Smooth muscle cell (in vitro differentiated cells): Measurements from ENCODE around the gene MFAP1. TPM values are rescaled to one million over a fixed set of nuclear protein-coding genes. Genes with fewer than 3 reads are reported as not detected.
"Not testable (repeated sequence)": the region's sequence is repeated elsewhere in the genome, so short reads cannot be mapped to it uniquely, and the experiment has no call there.

Experiments used
- DNase-seq: peaks from one replicate; lab custom pipeline; 2025; ENCODE audit not compliant: unreplicated experiment; lab: John Stamatoyannopoulos, UW
- H2AFZ ChIP-seq: fragments of 200-600 bp; sonication (generic); 2 replicates; pipeline ENCODE4 v1.6.0; 2016; ENCODE audit warnings: antibody characterized with exemption, low read depth, mild to moderate bottlenecking
- H3F3A ChIP-seq: fragments of 200-600 bp; sonication (generic); 2 replicates; pipeline ENCODE4 v1.6.0; 2017; ENCODE audit warnings: antibody characterized with exemption, low read depth
- H3K27ac ChIP-seq: fragments of 200-600 bp; sonication (generic); 2 replicates; pipeline ENCODE4 v1.5.1; 2016; ENCODE audit warnings: low read depth, mild to moderate bottlenecking
- H3K27me3 ChIP-seq: fragments of 200-600 bp; sonication (generic); 2 replicates; pipeline ENCODE4 v1.6.1; 2016; ENCODE audit warnings: low read depth, mild to moderate bottlenecking
- H3K36me3 ChIP-seq: fragments of 200-600 bp; sonication (generic); 2 replicates; pipeline ENCODE4 v1.5.1; 2016; ENCODE audit warnings: low read depth
- H3K4me1 ChIP-seq: fragments of 200-600 bp; sonication (generic); 2 replicates; pipeline ENCODE4 v1.5.1; 2016; ENCODE audit warnings: low read depth
- H3K4me2 ChIP-seq: fragments of 200-600 bp; sonication (generic); 2 replicates; pipeline ENCODE4 v1.6.0; 2016; ENCODE audit warnings: mild to moderate bottlenecking
- H3K4me3 ChIP-seq: fragments of 200-600 bp; sonication (generic); 2 replicates; pipeline ENCODE4 v1.5.1; 2016; ENCODE audit warnings: mild to moderate bottlenecking
- H3K79me2 ChIP-seq: fragments of 200-600 bp; sonication (generic); 2 replicates; pipeline ENCODE4 v1.6.0; 2016; ENCODE audit warnings: low read depth, mild to moderate bottlenecking
- H3K9ac ChIP-seq: fragments of 200-600 bp; sonication (generic); 2 replicates; pipeline ENCODE4 v1.6.0; 2016; ENCODE audit warnings: low read depth
- H3K9me3 ChIP-seq: fragments of 200-600 bp; sonication (generic); replicated peaks from 2 replicates; pipeline ENCODE4 v1.5.1; 2016; ENCODE audit warnings: low read depth
- H4K20me1 ChIP-seq: fragments of 200-600 bp; sonication (generic); 2 replicates; pipeline ENCODE4 v1.6.0; 2016; ENCODE audit warnings: low read depth
- CTCF ChIP-seq: fragments of 200-600 bp; sonication (generic); IDR thresholded peaks from 2 replicates; pipeline ENCODE4 v1.5.1; 2017; ENCODE audit warnings: borderline replicate concordance, mild to moderate bottlenecking, antibody characterized with exemption; ENCODE audit not compliant: insufficient read depth, poor library complexity, severe bottlenecking
- WGBS: methylation state at CpG from one replicate; pipeline ENCODE4 v1.1.7; 2016; ENCODE audit warnings: low lambda C conversion rate; 5-methylcytosine and 5-hydroxymethylcytosine counted together
- polyA plus RNA-seq: library from polyadenylated mRNA; unstranded; fragments of >200 nt; fragmentation: Nextera tagmentation; extraction: Ambion mirVana; gene quantifications from 2 replicates; pipeline ENCODE4 v1.2.1, GENCODE V29; 2016
- total RNA-seq: library from RNA; depleted of rRNA; stranded (reverse); fragments of >200 nt; gene quantifications from 2 replicates; pipeline ENCODE4 v1.2.3, GENCODE V29; 2014

Gene MFAP1
- total and polyA plus RNA-seq, 2 experiments from 2014 or later = 34.9 to 41.2 TPM

GRCh38 chr15:43821505-43821904 lies 3.0 kb downstream of the MFAP1 start:
- Histone ChIP-seq H3K9me3 (no peaks in the 10 kb centered on the region), H3K27me3 (no peaks in the 10 kb centered on the region), H3F3A (peaks cover 4% of the 10 kb centered on the region), H3K4me1 (peaks cover 10% of the 10 kb centered on the region), H3K36me3 (no peaks in the 10 kb centered on the region), H3K4me3 (no peak overlapping the region), H2AFZ (no peak overlapping the region), H3K79me2 (peaks cover 59% of the 10 kb centered on the region), H3K27ac (peak overlapping the region; percentile 19), H3K4me2 (peak overlapping the region; percentile 64), H4K20me1 (peaks cover 31% of the 10 kb centered on the region), H3K9ac (no peak overlapping the region)
- no peak for DNase-seq
- WGBS = 70% methylated on average over 3 of the region's 3 CpGs
- no peak for TF ChIP-seq CTCF

GRCh38 chr15:43815064-43815463 lies 9.4 kb downstream of the MFAP1 start:
- H3K27me3 ChIP-seq, H3K27ac ChIP-seq, H3K9me3 ChIP-seq, H3K4me2 ChIP-seq, H2AFZ ChIP-seq, H3K9ac ChIP-seq, H3F3A ChIP-seq, DNase-seq, H3K4me3 ChIP-seq, H3K4me1 ChIP-seq: not testable (repeated sequence)
- Histone ChIP-seq H3K36me3 (peaks cover 28% of the 10 kb centered on the region), H4K20me1 (peaks cover 24% of the 10 kb centered on the region), H3K79me2 (peaks cover 17% of the 10 kb centered on the region)
- WGBS = 97% methylated on average over 5 of the region's 5 CpGs

GRCh38 chr15:43808960-43809678 lies 15.4 kb downstream of the MFAP1 start:
- no peaks in the 10 kb centered on the region for H3K27me3 ChIP-seq
- H3K9me3 ChIP-seq = no peaks in the 10 kb centered on the region
- peaks cover 5% of the 10 kb centered on the region for H3F3A ChIP-seq
- no peak for DNase-seq
- no peak overlapping the region for H3K27ac ChIP-seq
- H3K4me2 ChIP-seq = no peak overlapping the region
- H3K9ac ChIP-seq = no peak overlapping the region
- H2AFZ ChIP-seq = no peak overlapping the region
- H3K36me3 ChIP-seq = peaks cover 38% of the 10 kb centered on the region
- H4K20me1 ChIP-seq = no peaks in the 10 kb centered on the region
- no peak overlapping the region for H3K4me3 ChIP-seq
- no peak for TF ChIP-seq CTCF
- H3K4me1 ChIP-seq = no peaks in the 10 kb centered on the region
- no peaks in the 10 kb centered on the region for H3K79me2 ChIP-seq
- 97% methylated on average over 6 of the region's 6 CpGs for WGBS

GRCh38 chr15:43808435-43808950 lies 16.0 kb downstream of the MFAP1 start:
- H2AFZ ChIP-seq = no peak overlapping the region
- H3K4me1 ChIP-seq = no peaks in the 10 kb centered on the region
- no peak overlapping the region for H3K4me2 ChIP-seq
- H3K27ac ChIP-seq = no peak overlapping the region
- no peaks in the 10 kb centered on the region for H3K27me3 ChIP-seq
- no peak overlapping the region for H3K9ac ChIP-seq
- WGBS = 97% methylated on average over 5 of the region's 5 CpGs
- no peak overlapping the region for H3K4me3 ChIP-seq
- no peaks in the 10 kb centered on the region for H4K20me1 ChIP-seq
- DNase-seq = no peak
- no peaks in the 10 kb centered on the region for H3K79me2 ChIP-seq
- H3F3A ChIP-seq = peaks cover 5% of the 10 kb centered on the region
- H3K36me3 ChIP-seq = peaks cover 35% of the 10 kb centered on the region
- no peaks in the 10 kb centered on the region for H3K9me3 ChIP-seq
- TF ChIP-seq CTCF = no peak

GRCh38 chr15:43802676-43803075 lies 21.8 kb downstream of the MFAP1 start:
- H4K20me1 ChIP-seq, H3K9me3 ChIP-seq, H3K27me3 ChIP-seq, H3K4me3 ChIP-seq, H2AFZ ChIP-seq, DNase-seq, H3K9ac ChIP-seq, H3K27ac ChIP-seq, H3K4me2 ChIP-seq: not testable (repeated sequence)
- Histone ChIP-seq H3K36me3 (peaks cover 11% of the 10 kb centered on the region), H3F3A (peaks cover 37% of the 10 kb centered on the region), H3K79me2 (peaks cover 17% of the 10 kb centered on the region), H3K4me1 (peaks cover 15% of the 10 kb centered on the region)
- 98% methylated on average over 7 of the region's 7 CpGs for WGBS
